BJ (cell line): Measurements from ENCODE around the gene TIGD3. TPM values are rescaled to one million over a fixed set of nuclear protein-coding genes. Genes with fewer than 3 reads are reported as not detected.

Experiments used
- CTCF ChIA-PET: fragments of 350-600 bp; formaldehyde crosslinking; extraction: SDS; loops from one replicate; lab custom pipeline; 2021; ENCODE audit warnings: antibody characterized with exemption, inconsistent platforms; lab: Yijun Ruan, JAX
- POLR2A ChIA-PET: fragments of 300-600 bp; sonication (Branson Sonifier 250); formaldehyde crosslinking; extraction: SDS; loops from one replicate; lab custom pipeline; 2021; ENCODE audit warnings: antibody characterized with exemption; lab: Charles Lee
- DNase-seq: peaks from one replicate; pipeline ENCODE4 v3.0.0-alpha.2; 2011; ENCODE audit warnings: low read depth
- H3K27me3 ChIP-seq: 2 replicates; pipeline ENCODE4 v1.6.0; 2011; ENCODE audit warnings: low read length; ENCODE audit not compliant: control insufficient read depth, insufficient read depth
- H3K36me3 ChIP-seq: 2 replicates; pipeline ENCODE4 v1.5.1; 2011; ENCODE audit warnings: low read length; ENCODE audit not compliant: control insufficient read depth, insufficient read depth
- H3K4me3 ChIP-seq: 2 replicates; pipeline ENCODE4 v1.5.1; 2011; ENCODE audit warnings: low read depth, mild to moderate bottlenecking, control low read depth, low read length
- CTCF ChIP-seq: IDR thresholded peaks from 2 replicates; pipeline ENCODE4 v1.5.1; 2011; ENCODE audit warnings: low read depth, mild to moderate bottlenecking, control low read depth, inconsistent platforms, low read length, moderate library complexity; ENCODE audit not compliant: insufficient read depth
- polyA plus RNA-seq: library from polyadenylated mRNA; depleted of rRNA; stranded (reverse); fragments of >200 nt; gene quantifications from 2 replicates; pipeline ENCODE4 v1.2.3, GENCODE V29; 2011

Gene TIGD3
- polyA plus RNA-seq, 1 experiment = 0.06 TPM

DNA sequence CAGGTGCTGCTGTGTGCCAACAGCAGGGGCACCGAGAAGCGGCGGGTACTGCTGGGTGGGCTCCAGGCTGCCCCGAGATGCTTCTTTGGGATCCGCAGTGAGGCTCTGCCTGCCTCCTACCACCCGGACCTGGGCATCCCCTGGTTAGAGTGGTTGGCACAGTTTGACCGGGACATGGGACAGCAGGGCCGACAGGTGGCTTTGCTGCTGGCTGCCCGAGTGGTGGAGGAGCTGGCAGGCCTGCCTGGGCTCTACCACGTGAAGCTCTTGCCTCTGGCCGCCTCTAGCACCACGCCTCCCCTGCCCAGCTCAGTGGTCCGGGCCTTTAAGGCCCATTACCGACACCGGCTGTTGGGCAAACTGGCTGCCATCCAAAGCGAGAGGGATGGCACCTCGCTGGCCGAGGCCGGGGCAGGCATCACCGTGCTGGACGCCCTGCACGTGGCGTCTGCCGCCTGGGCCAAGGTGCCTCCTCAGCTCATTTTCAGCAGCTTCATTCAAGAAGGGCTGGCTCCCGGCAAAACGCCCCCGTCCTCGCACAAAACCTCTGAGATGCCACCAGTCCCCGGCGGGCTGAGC is 1.9 kb downstream of the TIGD3 start:
- H3K4me3 ChIP-seq = no peak overlapping the region
- H3K36me3 ChIP-seq = peaks cover 6% of the 10 kb centered on the region
- CTCF ChIA-PET = interaction anchor here (0.8 to 1.3 kb wide), 4 partner anchors 25 to 152 kb away, joined by 3 read pairs; no protein-coding TSS in a partner anchor
- no peak for TF ChIP-seq CTCF
- H3K27me3 ChIP-seq = peaks cover 5% of the 10 kb centered on the region
- DNase-seq = no peak
- POLR2A ChIA-PET = no interaction called here

GRCh38 chr11:65357856-65358356 is 3.4 kb downstream of the TIGD3 start:
- no peaks in the 10 kb centered on the region for H3K36me3 ChIP-seq
- peaks cover 5% of the 10 kb centered on the region for H3K27me3 ChIP-seq
- H3K4me3 ChIP-seq = no peak overlapping the region
- TF ChIP-seq CTCF = no peak
- no peak for DNase-seq
- ChIA-PET CTCF (no interaction called here), POLR2A (interaction anchor here (0.5 to 0.7 kb wide), 4 partner anchors 60 to 142 kb away, joined by 3 to 11 read pairs (median 6); no protein-coding TSS in a partner anchor)

GRCh38 chr11:65362320-65362931 is 7.9 kb downstream of the TIGD3 start:
- POLR2A ChIA-PET = no interaction called here

DNA sequence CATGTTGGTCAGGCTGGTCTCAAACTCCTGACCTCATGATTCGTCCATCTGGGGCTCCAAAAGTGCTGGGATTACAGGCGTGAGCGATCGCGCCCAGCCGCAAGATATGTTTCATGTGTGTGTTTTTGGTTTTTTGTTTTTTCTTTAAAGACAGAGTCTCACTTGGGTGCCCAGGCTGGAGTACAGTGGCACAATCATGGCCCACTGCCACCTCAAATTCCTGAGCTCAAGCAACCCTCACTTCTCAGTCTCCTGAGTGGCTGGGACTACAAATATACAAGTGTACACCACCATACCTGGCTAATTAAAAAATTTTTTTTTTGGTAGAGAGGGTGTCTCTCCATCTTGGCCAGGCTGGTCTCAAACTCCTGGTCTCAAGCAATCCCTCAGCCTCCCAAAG is 8.4 kb downstream of the TIGD3 start:
- DNase-seq = no peak
- no peak for TF ChIP-seq CTCF
- peaks cover 1% of the 10 kb centered on the region; the same call in 1 of the 2 replicates for H3K27me3 ChIP-seq
- ChIA-PET POLR2A (no interaction called here), CTCF (interaction anchor here (1.6 kb wide), 1 partner anchor 53 kb away, joined by 6 read pairs; no protein-coding TSS in a partner anchor)
- H3K4me3 ChIP-seq = no peak overlapping the region
- no peaks in the 10 kb centered on the region for H3K36me3 ChIP-seq

More at GRCh38 chr11:65362320-65362931, 7.9 kb downstream of the TIGD3 start:
- TF ChIP-seq CTCF = no peak
- Histone ChIP-seq H3K4me3 (no peak overlapping the region), H3K27me3 (peaks cover 1% of the 10 kb centered on the region; the same call in 1 of the 2 replicates), H3K36me3 (no peaks in the 10 kb centered on the region)
- CTCF ChIA-PET = interaction anchor here (1.5 to 1.6 kb wide), 2 partner anchors 54 to 148 kb away, joined by 4 to 6 read pairs; no protein-coding TSS in a partner anchor
- DNase-seq = no peak

GRCh38 chr11:65363770-65364169 is 9.2 kb downstream of the TIGD3 start:
- ChIA-PET CTCF (interaction anchor here (1.6 kb wide), 1 partner anchor 53 kb away, joined by 6 read pairs; no protein-coding TSS in a partner anchor), POLR2A (no interaction called here)
- no peak for DNase-seq
- no peak for TF ChIP-seq CTCF
- Histone ChIP-seq H3K27me3 (no peaks in the 10 kb centered on the region), H3K36me3 (no peaks in the 10 kb centered on the region), H3K4me3 (no peak overlapping the region)
